Spinal cord (tissue), 4 donors: ENCODE measurements around the gene CCDC186. TPM values are rescaled to one million over a fixed set of nuclear protein-coding genes. Genes with fewer than 3 reads are reported as not detected.

Experiments
- polyA plus RNA-seq, 2 donors: library from polyadenylated mRNA; unstranded; fragments of 120-200 nt; gene quantifications; one replicate each; pipeline ENCODE4 v1.2.1, GENCODE V29; 2013; ENCODE audit not compliant: insufficient read length in 2 of 2
- small RNA-seq: library from RNA; depleted of rRNA; stranded (forward); fragments of <200 nt; gene quantifications from one replicate; pipeline ENCODE3, GENCODE V24; 2014; ENCODE audit warnings: low replicate concordance
- total RNA-seq, 2 donors: library from RNA; depleted of rRNA in 1 of 2; stranded (reverse); fragments of 120-200 nt in 1 of 2; fragments of >200 nt in 1 of 2; gene quantifications; one replicate each; pipeline versions ENCODE4 v1.2.3 to v1.2.4, GENCODE V29; 2013 to 2014

Gene CCDC186
- total and polyA plus RNA-seq, 4 donors = 18.0 to 50.7 (median 22.4) TPM

Small RNA genes lying within 50 kb of the gene (small RNA-seq; reads per million reads assigned to genes)
- gene RF02277 = not detected
- not detected for gene RNU6-709P

Other genes starting within 250 kb of the CCDC186 start
- gene ADRB1, start 130.3 kb downstream of the CCDC186 start, total RNA-seq = 1 to 10 TPM; 2.9 to 3.2 TPM
- 1 to 10 TPM; 2.5 to 4.0 TPM for gene ADRB1, start 130.3 kb downstream of the CCDC186 start, polyA plus RNA-seq
- 1 to 10 TPM; 1.1 to 1.9 TPM for gene TDRD1, start 5.2 kb upstream of the CCDC186 start, total RNA-seq
- gene TDRD1, start 5.2 kb upstream of the CCDC186 start, polyA plus RNA-seq = under 1 TPM; 0.22 to 0.26 TPM
- gene VWA2, start 65.1 kb upstream of the CCDC186 start, total RNA-seq = 1 to 10 TPM; 2.0 to 4.1 TPM
- 1 to 10 TPM; 3.3 to 4.7 TPM for gene VWA2, start 65.1 kb upstream of the CCDC186 start, polyA plus RNA-seq
- gene AFAP1L2, start 230.3 kb upstream of the CCDC186 start, total RNA-seq = 10 to 100 TPM; 47.6 to 48.3 TPM
- 10 to 100 TPM; 61.4 to 61.5 TPM for gene AFAP1L2, start 230.3 kb upstream of the CCDC186 start, polyA plus RNA-seq